Measurements from ENCODE around the gene CTSW. TPM values are rescaled to one million over a fixed set of nuclear protein-coding genes. Genes with fewer than 3 reads are reported as not detected.
A peak's percentile ranks its signal among the peaks of the same experiment; 100 is the strongest.

The CTSW gene
- total and polyA plus RNA-seq, 5 donors from 2014 or later = 3.5 to 35.9 (median 12.4) TPM

DNA sequence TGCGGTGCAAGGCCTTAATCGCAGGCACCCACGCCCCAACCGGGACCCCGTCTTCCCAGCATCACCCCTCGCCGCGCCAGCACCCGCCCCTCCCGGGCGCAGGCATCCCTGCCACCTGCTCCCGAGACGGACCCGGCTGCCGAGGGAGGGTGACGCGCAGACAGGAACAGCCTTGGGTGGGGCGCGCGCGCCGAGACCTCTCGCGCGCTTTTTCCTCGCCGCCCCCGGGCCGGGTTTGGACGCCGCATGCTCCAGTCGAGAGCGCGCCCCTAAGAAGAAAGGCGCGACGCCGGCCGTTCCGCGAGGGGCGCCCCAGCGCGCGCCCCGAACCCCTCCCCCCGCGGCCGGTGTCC, 22.2 kb upstream of the CTSW start:
- peaks cover 31% of the 10 kb centered on the region for H3K36me3 Mint-ChIP-seq
- no peak for ATAC-seq (ENCODE audit: low read depth in 2 of 2)
- H3K9me3 Mint-ChIP-seq = peaks cover 0 to 2% (median 0%) of the 10 kb centered on the region in 7 donors

DNA sequence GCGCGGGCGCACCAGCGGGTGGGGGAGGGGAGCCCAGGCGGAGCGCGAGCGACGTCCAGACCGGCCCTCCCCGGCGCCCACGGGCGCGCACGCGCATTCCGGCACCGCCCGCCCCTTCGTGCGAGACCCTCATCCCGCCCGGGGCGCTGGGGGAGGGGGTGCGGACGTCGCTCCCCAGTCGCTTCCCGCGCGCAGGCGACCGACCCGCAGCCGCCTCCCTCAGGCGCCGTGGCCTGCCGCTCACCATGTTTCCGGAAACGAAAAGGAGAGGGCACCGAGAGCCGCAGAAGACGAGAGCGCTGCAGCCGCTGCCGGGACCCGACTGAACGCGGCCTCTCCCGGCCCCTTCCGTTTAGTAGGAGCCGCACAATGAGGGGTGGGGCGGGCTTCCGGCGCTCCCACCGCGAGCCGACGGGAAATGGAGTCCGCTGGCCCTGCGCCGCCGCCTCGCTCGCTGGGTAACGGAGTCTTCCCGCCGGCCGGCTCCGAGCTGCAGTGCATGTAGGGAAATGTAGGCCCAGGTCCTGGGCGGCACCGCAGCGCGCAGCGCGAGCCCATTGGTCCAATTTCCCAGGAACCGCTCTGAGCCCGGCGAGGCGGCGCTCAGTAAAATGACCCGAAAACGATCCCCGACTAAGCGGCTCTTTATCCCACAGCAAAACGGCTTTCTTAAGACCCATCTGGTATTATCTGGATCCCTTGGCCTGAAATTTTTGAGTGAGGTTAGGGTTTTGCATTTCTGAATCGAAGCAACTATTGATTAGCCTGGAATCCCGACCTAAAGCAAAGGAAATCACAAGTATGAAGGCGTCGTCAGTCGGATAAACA, 21.6 kb upstream of the CTSW start, which contains the start of gene CFL1:
CFL1 (minus strand) TSS at position 328 of the 828 bp plus-strand sequence; CDS start at position 247, 81 bp downstream.
- Histone ChIP-seq H3K4me1 (ENCODE audit: control insufficient read depth, insufficient read depth, low read length, poor library complexity, severe bottlenecking) (peaks cover 74% of the 10 kb centered on the region), H3K4me3 (ENCODE audit: low read depth, low read length) (peak within 1 kb of the TSS; percentile 95), H3K27me3 (ENCODE audit: control insufficient read depth, insufficient read depth, low read length) (no peaks in the 10 kb centered on the region), H3K9me3 (ENCODE audit: control insufficient read depth in 2 of 2, low read length in 2 of 2) (no peaks in the 10 kb centered on the region), H3K36me3 (ENCODE audit: control insufficient read depth, insufficient read depth, low read length) (peaks cover 43% of the 10 kb centered on the region), H3K27ac (ENCODE audit: insufficient read depth, low read length, poor library complexity, severe bottlenecking) (peak within 1 kb of the TSS; percentile 95)
- ATAC-seq (ENCODE audit: low read depth in 2 of 2) (peak; percentile 73 to 78), DNase-seq (peak; percentile 96 to 99 (median 97))
- Mint-ChIP-seq H3K4me1 (peaks cover 3 to 67% (median 44%) of the 10 kb centered on the region in 4 donors), H3K27ac (peak within 1 kb of the TSS; percentile 86 to 98 (median 96)), H3K9me3 (peaks cover 0 to 2% (median 0%) of the 10 kb centered on the region in 7 donors), H3K27me3 (peaks cover 7% of the 10 kb centered on the region), H3K4me3 (peak within 1 kb of the TSS; percentile 94 to 99 (median 96)), H3K36me3 (peaks cover 34% of the 10 kb centered on the region)

More for the DNA sequence above, 22.2 kb upstream of the CTSW start:
- Mint-ChIP-seq H3K27ac (peak overlapping the region in 1 of 3 donors; percentile 9), H3K4me3 (peak overlapping the region; percentile 88 to 97 (median 94)), H3K4me1 (peaks cover 3 to 64% (median 41%) of the 10 kb centered on the region in 4 donors), H3K27me3 (peaks cover 7% of the 10 kb centered on the region)
- peak overlapping the region; percentile 95 for H3K27ac ChIP-seq (ENCODE audit: insufficient read depth, low read length, poor library complexity, severe bottlenecking)
- peak overlapping the region; percentile 90 for H3K4me3 ChIP-seq (ENCODE audit: low read depth, low read length)
- H3K9me3 ChIP-seq (ENCODE audit: control insufficient read depth in 2 of 2, low read length in 2 of 2) = no peaks in the 10 kb centered on the region
- H3K27me3 ChIP-seq (ENCODE audit: control insufficient read depth, insufficient read depth, low read length) = no peaks in the 10 kb centered on the region
- H3K36me3 ChIP-seq (ENCODE audit: control insufficient read depth, insufficient read depth, low read length) = peaks cover 43% of the 10 kb centered on the region
- H3K4me1 ChIP-seq (ENCODE audit: control insufficient read depth, insufficient read depth, low read length, poor library complexity, severe bottlenecking) = peaks cover 73% of the 10 kb centered on the region
- DNase-seq = peak; percentile 48 to 71 (median 70)

DNA sequence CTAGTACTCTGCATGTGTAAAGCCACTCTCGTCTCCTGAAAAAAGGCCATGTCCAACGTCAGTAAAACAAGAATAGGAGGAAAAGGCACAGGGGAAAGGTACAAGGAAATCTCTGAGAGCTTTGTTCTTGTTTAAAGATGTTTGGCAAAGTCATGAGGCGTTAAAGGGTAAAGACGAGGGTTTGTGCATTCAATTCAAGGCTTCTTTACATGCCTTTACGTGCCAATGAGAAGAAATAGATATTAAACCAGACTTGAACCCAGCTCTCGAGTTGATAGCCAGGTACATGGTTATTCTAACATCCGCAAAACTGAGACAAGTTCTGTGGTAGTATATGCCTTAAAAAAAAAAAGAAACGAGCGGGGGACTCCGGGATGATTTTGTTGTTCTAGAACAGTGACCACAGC, 21.0 kb upstream of the CTSW start:
- Mint-ChIP-seq H3K4me3 (peak overlapping the region; percentile 94 to 99 (median 96)), H3K27me3 (peaks cover 7% of the 10 kb centered on the region), H3K9me3 (peaks cover 0 to 2% (median 0%) of the 10 kb centered on the region in 7 donors), H3K27ac (peak overlapping the region; percentile 86 to 98 (median 96)), H3K36me3 (peaks cover 28% of the 10 kb centered on the region), H3K4me1 (peaks cover 3 to 62% (median 42%) of the 10 kb centered on the region in 4 donors)
- DNase-seq (peak in 1 of 3 donors; percentile 57), ATAC-seq (ENCODE audit: low read depth in 2 of 2) (no peak)
- Histone ChIP-seq H3K36me3 (ENCODE audit: control insufficient read depth, insufficient read depth, low read length) (peaks cover 42% of the 10 kb centered on the region), H3K4me3 (ENCODE audit: low read depth, low read length) (peak overlapping the region; percentile 95), H3K4me1 (ENCODE audit: control insufficient read depth, insufficient read depth, low read length, poor library complexity, severe bottlenecking) (peaks cover 71% of the 10 kb centered on the region), H3K27me3 (ENCODE audit: control insufficient read depth, insufficient read depth, low read length) (no peaks in the 10 kb centered on the region), H3K27ac (ENCODE audit: insufficient read depth, low read length, poor library complexity, severe bottlenecking) (peak overlapping the region; percentile 95), H3K9me3 (ENCODE audit: control insufficient read depth in 2 of 2, low read length in 2 of 2) (no peaks in the 10 kb centered on the region)

DNA sequence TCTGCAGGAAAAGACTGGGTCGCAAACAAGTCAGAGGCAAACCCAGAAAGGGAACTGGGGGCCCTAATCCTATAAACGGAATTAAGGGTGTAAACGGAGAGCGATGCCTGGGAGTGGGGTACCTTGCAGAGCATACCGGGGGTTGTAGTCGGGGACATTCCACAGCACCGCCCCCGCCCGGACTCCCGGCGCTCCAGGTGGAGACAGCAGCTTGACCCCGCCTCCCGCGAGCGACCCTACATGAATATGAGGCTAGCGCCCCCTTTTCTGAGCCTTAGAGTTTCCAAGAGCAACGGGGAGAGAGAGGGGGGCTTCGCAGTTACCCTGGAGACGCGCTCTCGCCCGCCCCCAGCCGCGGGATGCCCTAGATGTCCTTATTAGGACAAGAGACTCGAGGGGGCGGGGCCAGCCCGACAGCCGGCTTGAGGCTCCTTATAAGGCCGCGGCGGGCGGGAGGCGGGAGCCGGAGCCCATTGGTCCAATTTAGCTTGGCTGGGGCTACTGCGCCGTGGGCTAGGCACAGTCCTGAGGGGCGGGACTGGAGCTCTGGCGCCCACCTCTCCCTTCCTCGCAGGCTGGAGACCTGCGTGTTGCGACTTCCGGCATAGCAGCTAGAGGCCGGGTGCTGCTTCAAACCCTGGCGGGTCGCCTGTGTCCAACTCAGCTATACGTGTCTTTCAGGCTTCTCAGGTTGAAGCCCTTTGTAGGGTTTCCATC, 20.4 kb upstream of the CTSW start:
- Histone ChIP-seq H3K27me3 (ENCODE audit: control insufficient read depth, insufficient read depth, low read length) (no peaks in the 10 kb centered on the region), H3K9me3 (ENCODE audit: control insufficient read depth in 2 of 2, low read length in 2 of 2) (no peaks in the 10 kb centered on the region), H3K4me1 (ENCODE audit: control insufficient read depth, insufficient read depth, low read length, poor library complexity, severe bottlenecking) (peaks cover 68% of the 10 kb centered on the region), H3K4me3 (ENCODE audit: low read depth, low read length) (peak overlapping the region; percentile 95), H3K36me3 (ENCODE audit: control insufficient read depth, insufficient read depth, low read length) (peaks cover 42% of the 10 kb centered on the region), H3K27ac (ENCODE audit: insufficient read depth, low read length, poor library complexity, severe bottlenecking) (peak overlapping the region; percentile 95)
- DNase-seq (peak; percentile 93 to 100 (median 96)), ATAC-seq (ENCODE audit: low read depth in 2 of 2) (peak; percentile 52 to 59)
- Mint-ChIP-seq H3K9me3 (peaks cover 0 to 2% (median 0%) of the 10 kb centered on the region in 7 donors), H3K4me3 (peak overlapping the region; percentile 94 to 99 (median 96)), H3K4me1 (peaks cover 3 to 56% (median 39%) of the 10 kb centered on the region in 4 donors), H3K27ac (peak overlapping the region; percentile 96 to 99 (median 98)), H3K36me3 (peaks cover 23% of the 10 kb centered on the region), H3K27me3 (peaks cover 7% of the 10 kb centered on the region)

DNA sequence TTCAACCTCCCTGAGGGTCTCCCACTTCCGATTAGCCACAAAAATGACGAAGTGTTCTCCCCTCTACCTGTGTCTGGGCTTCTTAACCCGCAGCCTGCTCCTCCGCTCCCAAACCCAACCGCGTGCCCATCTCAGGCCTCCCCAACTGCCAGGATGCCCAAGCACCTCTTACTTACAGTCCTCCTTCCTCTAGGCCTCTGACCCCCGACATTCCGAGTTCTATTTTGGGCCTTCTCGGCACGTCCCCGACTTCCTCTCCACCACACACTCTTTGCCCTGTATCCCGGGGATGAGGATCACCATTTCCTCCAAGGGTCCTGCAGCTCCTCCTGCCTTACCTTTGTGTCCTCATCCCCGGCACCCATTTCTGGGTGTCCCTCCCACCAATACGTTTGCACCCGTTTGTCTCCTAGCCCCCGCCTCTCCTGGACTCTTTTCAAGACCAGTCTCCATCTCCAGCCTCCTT, 19.8 kb upstream of the CTSW start:
- peaks cover 17% of the 10 kb centered on the region for H3K36me3 Mint-ChIP-seq
- H3K4me1 Mint-ChIP-seq = peaks cover 3 to 50% (median 35%) of the 10 kb centered on the region in 4 donors
- H3K9me3 Mint-ChIP-seq = no peaks in the 10 kb centered on the region
- ATAC-seq (ENCODE audit: low read depth in 2 of 2) = no peak
- Histone ChIP-seq H3K4me3 (ENCODE audit: low read depth, low read length) (peak overlapping the region; percentile 95), H3K9me3 (ENCODE audit: control insufficient read depth in 2 of 2, low read length in 2 of 2) (no peaks in the 10 kb centered on the region), H3K27me3 (ENCODE audit: control insufficient read depth, insufficient read depth, low read length) (no peaks in the 10 kb centered on the region), H3K27ac (ENCODE audit: insufficient read depth, low read length, poor library complexity, severe bottlenecking) (peak overlapping the region; percentile 95), H3K36me3 (ENCODE audit: control insufficient read depth, insufficient read depth, low read length) (peaks cover 42% of the 10 kb centered on the region), H3K4me1 (ENCODE audit: control insufficient read depth, insufficient read depth, low read length, poor library complexity, severe bottlenecking) (peaks cover 62% of the 10 kb centered on the region)
- peak overlapping the region; percentile 96 to 99 (median 98) for H3K27ac Mint-ChIP-seq
- peak overlapping the region; percentile 94 to 99 (median 96) for H3K4me3 Mint-ChIP-seq
- peaks cover 7% of the 10 kb centered on the region for H3K27me3 Mint-ChIP-seq
- no peak for DNase-seq

DNA sequence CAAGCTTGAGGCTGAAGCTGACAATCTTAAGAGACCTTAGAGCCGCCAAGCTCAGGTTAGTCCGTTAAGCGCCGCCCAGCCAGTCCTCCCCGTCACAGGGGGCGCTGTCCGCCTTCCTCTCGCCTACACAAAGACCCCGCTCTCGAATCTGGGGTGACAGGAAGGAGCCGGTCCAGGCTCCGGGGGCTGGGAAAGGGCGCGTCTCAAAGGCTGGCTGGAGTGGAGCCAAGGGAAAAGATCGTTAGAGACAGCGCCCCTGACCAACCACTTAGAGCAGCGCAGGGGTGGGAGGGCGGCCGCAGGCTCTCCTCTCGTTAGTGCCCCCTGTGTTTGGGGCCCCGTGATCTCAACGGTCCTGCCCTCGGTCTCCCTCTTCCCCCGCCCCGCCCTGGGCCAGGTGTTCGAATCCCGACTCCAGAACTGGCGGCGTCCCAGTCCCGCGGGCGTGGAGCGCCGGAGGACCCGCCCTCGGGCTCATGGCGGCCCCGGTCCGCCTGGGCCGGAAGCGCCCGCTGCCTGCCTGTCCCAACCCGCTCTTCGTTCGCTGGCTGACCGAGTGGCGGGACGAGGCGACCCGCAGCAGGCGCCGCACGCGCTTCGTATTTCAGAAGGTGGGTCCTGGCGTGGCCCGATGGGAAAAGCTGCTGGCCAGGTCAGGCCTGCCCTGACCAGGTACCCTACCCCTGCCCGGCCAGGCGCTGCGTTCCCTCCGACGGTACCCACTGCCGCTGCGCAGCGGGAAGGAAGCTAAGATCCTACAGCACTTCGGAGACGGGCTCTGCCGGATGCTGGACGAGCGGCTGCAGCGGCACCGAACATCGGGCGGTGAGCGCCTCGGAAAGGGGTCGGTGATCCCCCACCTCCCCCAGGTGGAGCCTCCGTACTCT, 19.1 kb upstream of the CTSW start, which contains the start of gene MUS81:
MUS81 (plus strand) TSS at position 156 of the 887 bp plus-strand sequence; CDS start at position 477, 321 bp downstream.
- Mint-ChIP-seq H3K36me3 (peaks cover 19% of the 10 kb centered on the region), H3K27ac (peak within 1 kb of the TSS; percentile 96 to 99 (median 98)), H3K4me1 (peaks cover 3 to 45% (median 34%) of the 10 kb centered on the region in 4 donors), H3K4me3 (peak within 1 kb of the TSS; percentile 94 to 99 (median 96)), H3K9me3 (no peaks in the 10 kb centered on the region), H3K27me3 (peaks cover 7% of the 10 kb centered on the region)
- Histone ChIP-seq H3K9me3 (ENCODE audit: control insufficient read depth in 2 of 2, low read length in 2 of 2) (no peaks in the 10 kb centered on the region), H3K27ac (ENCODE audit: insufficient read depth, low read length, poor library complexity, severe bottlenecking) (peak within 1 kb of the TSS; percentile 95), H3K27me3 (ENCODE audit: control insufficient read depth, insufficient read depth, low read length) (no peaks in the 10 kb centered on the region), H3K4me1 (ENCODE audit: control insufficient read depth, insufficient read depth, low read length, poor library complexity, severe bottlenecking) (peaks cover 55% of the 10 kb centered on the region), H3K4me3 (ENCODE audit: low read depth, low read length) (peak within 1 kb of the TSS; percentile 95), H3K36me3 (ENCODE audit: control insufficient read depth, insufficient read depth, low read length) (peaks cover 42% of the 10 kb centered on the region)
- ATAC-seq (ENCODE audit: low read depth in 2 of 2) = peak; percentile 46 to 47
- DNase-seq = peak; percentile 90 to 98 (median 94)
